Activated CD8-positive, alpha-beta memory T cell treated with anti-CD3 and anti-CD28 coated beads, Interleukin-2, amount 50 U/mL, for 4 hours (primary cell): ENCODE data around the gene RSU1.

Experiments
- DNase-seq: peaks from one replicate; pipeline ENCODE4 v3.0.0-alpha.2; 2020

Gene RSU1

DNA sequence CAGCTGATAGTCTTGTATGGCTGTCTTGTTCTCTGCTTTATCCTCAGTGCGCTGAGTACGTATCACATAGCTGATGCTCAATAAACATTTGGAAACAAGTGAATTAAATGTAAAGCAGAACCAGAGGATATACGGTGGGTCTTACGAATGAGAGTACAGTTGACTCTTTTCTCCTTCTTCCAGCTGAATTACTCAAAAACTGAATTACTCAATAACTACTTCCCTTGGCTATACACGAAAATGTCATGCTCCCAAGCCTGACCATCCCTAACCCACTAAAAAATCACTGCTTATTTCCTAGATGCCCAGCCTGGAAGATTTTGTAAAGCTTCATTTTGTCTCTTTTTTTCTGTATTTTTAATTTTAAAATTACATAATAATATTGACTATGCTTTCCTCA, 3.2 kb upstream of the RSU1 start:
- DNase-seq, result no peak

DNA sequence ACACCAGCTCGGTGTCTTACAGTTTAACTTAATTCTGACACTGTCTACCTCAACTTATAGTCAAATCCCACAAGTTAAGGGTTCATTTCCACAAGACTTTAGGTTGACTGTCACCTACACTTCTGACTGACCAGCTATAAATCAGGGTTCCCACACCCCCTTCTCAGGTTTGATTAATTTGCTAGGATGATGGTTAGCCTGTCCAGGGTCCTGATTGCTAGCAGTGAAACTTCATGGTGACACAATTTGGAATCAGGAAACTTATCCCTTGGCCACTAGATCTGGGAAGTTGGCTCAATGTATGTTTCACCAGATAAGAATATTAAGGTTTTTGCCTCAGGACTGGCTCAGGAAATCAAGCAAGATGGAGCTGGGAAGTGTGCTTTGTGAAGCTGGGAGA, 2.8 kb upstream of the RSU1 start:
- DNase-seq, result no peak

DNA sequence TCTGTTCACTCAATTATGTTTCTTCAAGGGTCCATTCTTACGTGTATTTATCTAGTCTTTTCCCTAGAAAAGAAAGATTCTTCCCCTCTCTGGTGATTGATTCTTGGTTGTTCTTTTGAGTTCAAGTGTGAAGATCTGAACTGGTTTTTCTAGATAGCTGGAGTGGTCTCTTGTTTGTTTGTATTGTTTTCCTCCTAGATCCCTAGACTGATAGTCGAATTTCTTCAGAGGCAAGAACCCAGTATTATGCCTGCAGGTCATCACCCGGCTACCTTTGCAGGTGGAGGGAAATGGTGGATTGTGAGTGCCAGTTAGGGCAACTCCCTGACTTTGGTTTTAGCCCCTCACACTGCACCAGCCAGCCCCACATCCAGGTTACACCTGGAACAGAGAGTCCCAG, 2.2 kb upstream of the RSU1 start:
- no peak for DNase-seq

- no peak for DNase-seq
These were observed 1.8 kb upstream of the RSU1 start for GRCh38 chr10:16819026-16819425.

GRCh38 chr10:16816830-16817124, 447 bp downstream of the RSU1 start:
- DNase-seq, result no peak

DNA sequence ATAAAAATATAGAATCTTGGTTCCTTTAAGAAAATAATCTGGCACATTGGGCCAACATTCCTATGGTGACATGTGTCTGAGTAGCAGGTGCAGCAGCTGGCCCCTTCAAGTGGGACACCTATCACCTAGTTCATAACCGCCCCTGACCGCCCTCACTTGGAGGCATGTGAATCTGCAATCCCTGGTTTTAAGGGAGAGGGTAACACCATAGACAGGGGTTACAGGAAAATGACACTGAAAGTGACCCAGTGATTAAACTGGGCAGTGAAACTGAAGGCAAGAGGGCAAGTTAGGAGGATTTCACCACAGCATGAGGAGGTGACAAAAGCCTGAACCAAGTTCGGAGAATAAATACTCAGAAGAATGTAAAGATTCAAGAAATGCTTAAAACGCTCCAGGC, 1.1 kb downstream of the RSU1 start:
- no peak for DNase-seq

DNA sequence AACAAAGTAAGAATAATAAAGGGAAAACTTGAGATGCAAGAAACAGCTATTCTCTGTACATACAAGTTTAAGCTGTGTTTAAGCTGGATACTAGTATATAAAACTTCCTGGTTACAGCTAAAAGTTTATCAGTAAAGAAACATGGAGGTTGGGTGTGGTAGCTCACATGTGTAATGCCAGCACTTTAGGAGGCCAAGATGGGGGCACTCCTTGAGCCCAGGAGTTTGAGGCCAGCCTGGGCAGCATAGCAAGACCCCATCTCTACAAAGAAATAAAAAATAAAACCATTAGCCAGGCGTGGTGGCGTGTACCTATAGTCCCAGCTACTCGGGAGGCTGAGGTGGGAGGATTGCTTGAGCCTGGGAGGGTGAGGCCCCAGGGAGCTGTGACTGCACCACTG, 3.2 kb downstream of the RSU1 start:
- DNase-seq, result no peak

- DNase-seq, result no peak
These were observed 4.5 kb downstream of the RSU1 start for GRCh38 chr10:16812676-16813075.

DNA sequence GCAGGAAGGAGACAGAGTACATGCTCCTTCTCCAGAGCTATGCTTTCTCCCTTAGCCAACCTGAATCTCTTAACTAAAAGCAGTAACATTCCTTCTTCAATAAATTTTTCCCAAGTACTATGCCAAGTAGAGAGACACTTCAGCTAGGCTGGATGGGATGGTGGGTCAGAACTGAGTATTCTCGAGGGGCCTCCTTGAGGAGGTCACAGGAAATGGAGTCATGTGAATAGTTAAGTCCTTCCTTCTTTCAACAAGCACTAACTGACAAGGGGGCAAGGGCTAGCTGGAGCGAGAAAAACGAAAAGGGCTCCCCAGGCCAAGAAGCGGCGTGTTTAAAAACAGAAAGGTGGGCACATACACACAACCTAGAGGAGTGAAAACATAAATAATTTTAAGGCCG, 5.5 kb downstream of the RSU1 start:
- no peak for DNase-seq

DNA sequence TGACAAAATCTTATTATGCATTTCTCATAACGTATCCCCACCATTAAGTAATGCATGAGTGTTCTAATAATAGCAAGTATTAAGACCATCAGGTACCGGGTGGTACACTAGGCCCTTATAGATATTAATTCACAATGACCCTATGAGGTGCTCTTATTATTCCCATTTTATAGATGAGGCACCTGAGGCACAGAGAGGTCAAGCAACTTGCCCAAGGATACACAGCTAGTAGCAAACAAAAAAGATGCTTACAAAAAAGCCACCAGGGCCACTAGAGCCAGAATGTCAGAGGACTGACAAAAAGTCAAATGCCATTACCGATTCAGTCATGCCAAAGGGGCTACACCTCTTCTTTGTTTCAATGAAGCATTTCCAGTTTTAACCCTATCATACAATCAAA, 5.9 kb downstream of the RSU1 start:
- no peak for DNase-seq

- DNase-seq, result peak; percentile 43
These were observed 8.0 kb downstream of the RSU1 start for GRCh38 chr10:16809074-16809718.

GRCh38 chr10:16804123-16804522, 13.1 kb downstream of the RSU1 start:
- no peak for DNase-seq

- no peak for DNase-seq
These were observed 13.8 kb downstream of the RSU1 start for GRCh38 chr10:16803464-16803863.

GRCh38 chr10:16799621-16800020, 17.6 kb downstream of the RSU1 start:
- no peak for DNase-seq

GRCh38 chr10:16798571-16798970, 18.7 kb downstream of the RSU1 start:
- no peak for DNase-seq

DNA sequence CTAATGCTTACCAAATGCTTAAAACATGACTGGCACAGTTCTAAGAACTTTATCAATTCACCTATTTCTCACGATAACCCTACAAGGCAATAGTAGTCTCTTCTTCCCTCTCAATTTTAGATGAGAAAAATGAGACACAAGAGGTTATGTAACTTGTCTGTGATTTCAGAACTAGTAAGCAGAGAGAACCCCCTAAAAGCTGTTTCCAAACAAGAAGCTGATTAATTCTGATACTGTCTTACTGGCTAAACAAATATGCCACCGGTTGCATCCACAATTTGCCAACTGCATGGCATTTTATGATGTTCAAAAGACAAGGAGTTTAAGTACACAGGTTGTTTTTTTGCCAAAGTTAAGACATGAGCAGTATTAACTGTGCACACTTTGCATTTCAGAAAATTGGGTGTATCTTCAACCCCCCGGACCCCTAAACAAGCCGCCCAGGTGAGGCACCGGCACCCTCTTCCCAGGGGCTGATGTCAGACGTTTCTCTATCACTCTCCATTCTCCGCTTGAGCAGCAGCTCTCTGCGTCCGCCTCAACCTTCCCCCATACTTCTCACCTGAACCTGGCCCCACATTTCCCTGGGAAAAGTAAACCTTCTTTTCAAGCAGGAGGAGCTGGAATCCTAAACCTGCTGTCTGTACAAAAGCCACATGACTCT, 21.7 kb downstream of the RSU1 start:
- no peak for DNase-seq

DNA sequence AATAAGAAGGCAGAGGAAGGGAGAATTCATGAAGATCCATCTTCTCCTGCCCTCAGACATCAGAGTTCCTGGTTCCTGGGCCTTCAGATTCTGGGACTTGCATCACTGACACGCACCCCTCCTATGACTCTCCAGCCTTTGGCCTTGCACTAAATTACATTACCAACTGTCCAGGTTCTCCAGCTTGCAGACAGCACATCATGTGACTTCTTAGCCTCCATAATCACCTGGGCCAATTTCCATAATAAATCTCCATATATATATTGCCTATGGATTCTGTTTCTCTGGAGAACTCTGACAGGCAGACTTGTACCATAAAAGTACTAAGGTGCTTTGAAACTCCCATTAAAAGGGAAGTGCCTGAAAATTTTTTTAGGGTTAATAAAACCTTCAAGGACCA, 23.2 kb downstream of the RSU1 start:
- no peak for DNase-seq

- no peak for DNase-seq
These were observed 24.5 kb downstream of the RSU1 start for GRCh38 chr10:16792675-16793074.

DNA sequence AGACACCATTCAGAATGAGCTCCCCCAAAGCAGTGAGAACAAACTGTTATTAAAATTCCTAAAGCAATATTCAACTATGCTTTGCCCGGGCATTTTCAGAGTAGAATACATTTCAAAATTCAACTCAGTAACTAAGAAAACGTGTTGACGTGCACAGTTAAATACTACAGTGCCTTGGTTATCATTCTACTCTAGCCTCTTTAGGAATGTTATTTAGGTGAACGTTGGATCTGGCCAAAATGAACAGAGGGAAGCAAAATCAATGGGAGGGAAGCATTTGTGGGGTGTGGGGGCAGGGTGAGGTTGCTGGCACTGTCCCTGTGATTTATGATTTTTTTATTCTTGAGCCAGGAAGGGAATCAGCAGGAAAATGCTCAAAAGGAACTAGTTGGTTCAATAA, 27.5 kb downstream of the RSU1 start:
- DNase-seq, result no peak

GRCh38 chr10:16789261-16789660, 28.0 kb downstream of the RSU1 start:
- DNase-seq, result no peak

- no peak for DNase-seq
These were observed 28.4 kb downstream of the RSU1 start for GRCh38 chr10:16788778-16789177.

DNA sequence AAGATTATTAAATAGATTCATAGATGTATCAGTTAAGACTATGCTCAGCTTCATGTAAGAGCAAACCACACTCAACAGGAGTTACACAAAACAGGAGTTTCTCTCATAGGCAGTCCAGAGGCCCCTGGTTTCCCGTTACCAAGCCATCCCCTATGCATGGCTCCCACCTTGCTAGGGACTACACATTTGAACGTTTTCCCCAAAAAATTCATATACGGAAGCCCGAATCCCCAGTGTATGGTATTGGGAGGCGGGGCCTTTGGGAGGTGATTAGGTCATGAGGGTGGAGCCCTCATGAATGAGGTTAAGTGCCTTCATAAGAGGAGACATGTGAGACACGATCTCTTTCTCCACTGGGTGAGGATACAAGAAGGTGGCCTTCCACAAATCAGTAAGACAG, 29.1 kb downstream of the RSU1 start:
- no peak for DNase-seq

GRCh38 chr10:16787361-16787791, 29.8 kb downstream of the RSU1 start:
- peak; percentile 60 for DNase-seq

- no peak for DNase-seq
These were observed 36.8 kb downstream of the RSU1 start for GRCh38 chr10:16780338-16780880.

- peak; percentile 54 for DNase-seq
These were observed 37.8 kb downstream of the RSU1 start for GRCh38 chr10:16779384-16779915.
